Cardiac muscle cell (in vitro differentiated cells and primary cell): ENCODE results near the gene MASP2. TPM values are rescaled to one million over a fixed set of nuclear protein-coding genes. Genes with fewer than 3 reads are reported as not detected.

Experiments used
- DNase-seq, 2 donors: peaks; one replicate each; pipeline versions ENCODE4 v3.0.0 to v3.0.0-alpha.2; 2010 to 2017; ENCODE audit warnings: low read depth in 1 of 2, low spot score in 1 of 2
- H3K27ac ChIP-seq: fragments of 200-600 bp; sonication (generic); 2 replicates; pipeline ENCODE4 v1.5.1; 2016
- H3K27me3 ChIP-seq: fragments of 200-600 bp; sonication (generic); 2 replicates; pipeline ENCODE4 v1.6.0; 2016; ENCODE audit warnings: control low read depth
- H3K36me3 ChIP-seq: fragments of 200-600 bp; sonication (generic); 2 replicates; pipeline ENCODE4 v1.5.1; 2016; ENCODE audit warnings: control low read depth
- H3K4me1 ChIP-seq: fragments of 200-600 bp; sonication (generic); 2 replicates; pipeline ENCODE4 v1.8.1; 2017; ENCODE audit warnings: low read depth, mild to moderate bottlenecking, mixed run types
- H3K4me3 ChIP-seq: fragments of 200-600 bp; sonication (generic); 2 replicates; pipeline ENCODE4 v1.5.1; 2016; ENCODE audit warnings: mild to moderate bottlenecking
- H3K9me3 ChIP-seq: fragments of 200-600 bp; sonication (generic); 2 replicates; pipeline ENCODE4 v1.5.1; 2017; ENCODE audit warnings: low read depth, mild to moderate bottlenecking, control low read depth
- CTCF ChIP-seq: IDR thresholded peaks from 2 replicates; pipeline ENCODE4 v1.5.1; 2012; ENCODE audit warnings: low read depth, mild to moderate bottlenecking, low read length
- polyA plus RNA-seq: library from polyadenylated mRNA; unstranded; fragments of >200 nt; fragmentation: Nextera tagmentation; extraction: Ambion mirVana; gene quantifications from 2 replicates; pipeline ENCODE4 v1.2.1, GENCODE V29; 2016
- total RNA-seq: library from RNA; depleted of rRNA; stranded (reverse); fragments of >200 nt; gene quantifications from 2 replicates; pipeline ENCODE4 v1.2.3, GENCODE V29; 2016

MASP2 gene
- total and polyA plus RNA-seq, 2 experiments from 2014 or later: 0.40 TPM; not detected in 1

GRCh38 chr1:11055676-11056075, 8.6 kb upstream of the MASP2 start:
- Histone ChIP-seq H3K27ac (no peak overlapping the region), H3K4me1 (peaks cover 3% of the 10 kb centered on the region), H3K27me3 (no peaks in the 10 kb centered on the region), H3K36me3 (peaks cover 7% of the 10 kb centered on the region), H3K4me3 (no peak overlapping the region), H3K9me3 (no peaks in the 10 kb centered on the region)
- no peak for DNase-seq
- TF ChIP-seq CTCF: no peak

GRCh38 chr1:11054666-11055065, 7.6 kb upstream of the MASP2 start:
- peaks cover 7% of the 10 kb centered on the region for H3K36me3 ChIP-seq
- no peak overlapping the region for H3K4me3 ChIP-seq
- no peak for DNase-seq
- H3K9me3 ChIP-seq: no peaks in the 10 kb centered on the region
- H3K27me3 ChIP-seq: no peaks in the 10 kb centered on the region
- peaks cover 3% of the 10 kb centered on the region for H3K4me1 ChIP-seq
- H3K27ac ChIP-seq: no peak overlapping the region
- TF ChIP-seq CTCF: no peak

GRCh38 chr1:11054181-11054580, 7.1 kb upstream of the MASP2 start:
- Histone ChIP-seq H3K4me3 (no peak overlapping the region), H3K4me1 (peaks cover 3% of the 10 kb centered on the region), H3K9me3 (no peaks in the 10 kb centered on the region), H3K27me3 (no peaks in the 10 kb centered on the region), H3K36me3 (peaks cover 7% of the 10 kb centered on the region), H3K27ac (no peak overlapping the region)
- DNase-seq: no peak
- no peak for TF ChIP-seq CTCF

- Histone ChIP-seq H3K9me3 (no peaks in the 10 kb centered on the region), H3K36me3 (peaks cover 7% of the 10 kb centered on the region), H3K27ac (no peak overlapping the region), H3K27me3 (no peaks in the 10 kb centered on the region), H3K4me3 (no peak overlapping the region), H3K4me1 (no peaks in the 10 kb centered on the region)
- DNase-seq: peak in 1 of 2 donors; percentile 74
- TF ChIP-seq CTCF: no peak
These were observed 6.7 kb upstream of the MASP2 start for GRCh38 chr1:11053758-11054137.

GRCh38 chr1:11052839-11053757, 6.1 kb upstream of the MASP2 start:
- TF ChIP-seq CTCF: no peak
- Histone ChIP-seq H3K36me3 (peaks cover 6% of the 10 kb centered on the region), H3K4me3 (no peak overlapping the region), H3K4me1 (no peaks in the 10 kb centered on the region), H3K27ac (no peak overlapping the region), H3K27me3 (no peaks in the 10 kb centered on the region), H3K9me3 (no peaks in the 10 kb centered on the region)
- no peak for DNase-seq
